GM19351 (cell line): ENCODE measurements around the gene SENP7.
"Not testable (repeated sequence)": the region's sequence is repeated elsewhere in the genome, so short reads cannot be mapped to it uniquely, and the experiment has no call there.

Experiments
- ATAC-seq: cut with Tn5 transposase; IDR thresholded peaks from one replicate; pipeline ENCODE4 v1.9.1; 2021; ENCODE audit warnings: mild to moderate bottlenecking, moderate library complexity; ENCODE audit not compliant: unreplicated experiment

The SENP7 gene

GRCh38 chr3:101333883-101334282 is 179.1 kb downstream of the SENP7 start:
- ATAC-seq, result no peak

GRCh38 chr3:101329016-101329673 is 183.9 kb downstream of the SENP7 start:
- ATAC-seq, result no peak

GRCh38 chr3:101325393-101326134 is 187.4 kb downstream of the SENP7 start:
- ATAC-seq, result no peak

DNA sequence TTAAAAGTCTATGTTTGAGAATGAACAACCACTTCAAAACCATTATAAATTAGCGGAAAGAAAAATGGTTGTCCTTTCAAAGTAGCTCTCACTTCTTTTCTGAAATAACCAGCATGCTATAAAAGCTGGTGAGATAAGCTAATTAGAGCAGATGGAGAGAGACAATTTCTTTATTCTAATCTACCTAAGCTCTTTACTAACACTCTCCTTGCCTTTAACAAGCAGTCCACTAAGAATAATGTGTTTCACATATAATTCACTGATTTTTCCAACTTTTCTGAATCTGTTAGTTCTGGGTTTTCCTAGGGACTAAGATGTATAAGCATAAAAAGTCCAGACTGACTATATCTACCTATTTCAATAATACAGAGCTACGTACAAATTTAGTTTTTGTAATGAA is 192.5 kb downstream of the SENP7 start, which contains the start of gene IMPG2:
Gene IMPG2 (minus strand): TSS at position 101 of the 400 bp plus-strand sequence. CDS start 203 bp downstream, outside the sequence.
- no peak for ATAC-seq

- no peak for ATAC-seq
Measured at GRCh38 chr3:101319531-101319930, 193.5 kb downstream of the SENP7 start.

DNA sequence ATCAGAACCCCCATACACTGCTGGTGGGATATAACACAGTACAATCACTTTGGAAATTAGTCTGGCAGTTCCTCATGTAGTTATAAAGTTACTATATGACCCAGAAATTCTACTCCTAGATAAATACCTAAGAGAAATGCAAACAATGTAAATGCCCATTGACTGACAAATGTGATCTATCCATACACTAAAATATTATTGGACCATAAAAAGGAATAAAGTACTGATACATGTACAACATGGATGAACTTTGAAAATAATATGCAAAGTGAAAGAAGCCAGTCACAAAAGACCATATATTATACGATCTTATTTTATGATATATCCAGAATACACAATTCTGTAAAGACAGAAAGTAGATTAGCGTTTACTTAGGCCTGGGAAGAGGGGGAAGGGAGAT is 200.5 kb downstream of the SENP7 start:
- no peak for ATAC-seq

DNA sequence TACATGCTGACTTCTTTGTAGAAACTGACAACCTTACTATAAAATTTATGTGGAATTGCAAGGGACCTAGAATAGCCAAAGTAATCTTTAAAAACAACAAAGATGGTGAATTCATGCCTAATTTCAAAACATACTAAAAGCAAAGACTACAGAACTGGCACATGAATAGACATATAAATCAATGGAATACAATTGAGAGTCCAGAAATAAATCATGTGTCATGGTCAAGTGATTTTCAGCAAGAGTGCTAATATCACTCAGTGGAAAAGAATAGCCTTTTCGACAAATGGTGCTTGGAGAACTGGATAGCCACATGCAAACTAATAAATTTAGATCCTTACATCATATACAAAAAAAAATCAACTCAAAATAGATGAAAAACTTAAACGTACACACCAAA is 201.3 kb downstream of the SENP7 start:
- no peak for ATAC-seq

DNA sequence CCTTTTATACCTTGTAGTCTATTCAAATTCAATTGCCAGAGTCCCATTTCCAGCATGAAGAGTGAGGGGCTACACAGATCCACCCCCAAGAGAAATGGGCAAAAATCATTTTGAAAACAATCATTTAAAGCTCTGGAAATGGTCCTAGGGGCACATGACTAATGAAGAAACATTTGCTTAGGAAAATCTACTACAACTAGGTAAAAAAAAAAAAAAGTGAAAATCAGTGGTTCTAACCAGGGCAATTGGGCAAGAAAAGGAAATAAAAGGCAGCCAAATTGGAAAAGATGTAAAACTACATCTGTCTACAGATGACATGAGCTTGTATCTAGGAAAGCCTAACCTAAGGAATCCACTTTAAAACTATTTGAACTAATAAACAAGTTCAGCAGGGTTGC is 202.0 kb downstream of the SENP7 start:
- ATAC-seq, result no peak

- not testable (repeated sequence) for ATAC-seq
Measured at GRCh38 chr3:101308147-101308772, 204.8 kb downstream of the SENP7 start.

DNA sequence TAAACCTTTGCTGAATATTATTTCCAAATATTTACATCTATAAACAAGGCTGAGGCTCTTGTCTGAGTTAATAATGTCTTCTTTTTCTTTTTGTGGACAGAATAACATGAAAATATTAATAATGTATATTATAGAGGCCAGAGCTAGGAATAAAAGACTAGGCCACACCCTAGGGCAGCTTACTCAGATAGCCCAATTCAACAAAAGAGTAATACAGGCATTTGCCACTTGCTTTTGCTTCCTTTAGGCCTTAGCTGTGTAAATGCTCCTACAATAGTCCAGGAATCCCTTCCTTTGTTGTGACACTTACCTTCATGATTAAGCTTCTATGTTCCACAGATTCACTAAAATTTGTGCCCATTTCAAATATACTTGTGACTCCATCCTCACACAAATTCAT is 209.2 kb downstream of the SENP7 start:
- ATAC-seq, result no peak

DNA sequence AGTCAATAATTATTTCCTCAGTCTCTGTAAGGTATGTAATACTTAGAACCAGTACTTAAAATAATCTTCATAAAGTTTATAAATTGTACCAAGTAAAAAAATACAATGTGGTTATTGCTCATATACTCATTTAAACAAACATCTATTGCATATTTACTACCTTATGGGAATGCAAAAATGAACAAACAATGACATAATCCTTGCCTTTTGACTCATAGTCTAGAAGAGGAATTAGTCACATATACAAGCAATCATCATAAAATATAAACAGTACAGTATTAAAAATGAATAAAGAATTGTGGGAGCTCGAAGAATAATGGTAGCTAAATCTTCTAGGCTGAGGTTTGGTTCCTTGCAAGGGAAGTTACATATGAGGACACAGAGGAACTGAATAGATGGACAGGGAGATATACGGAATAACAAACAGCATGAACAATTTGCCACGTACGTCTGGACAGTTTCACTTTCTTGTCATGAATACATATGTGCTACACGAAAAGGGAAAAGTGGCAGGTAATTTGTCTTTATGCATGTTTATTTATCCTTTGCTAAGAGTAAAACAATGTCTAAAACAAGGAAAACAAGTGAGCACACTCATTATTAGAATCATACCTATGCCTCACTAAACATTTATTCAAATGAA is 209.8 kb downstream of the SENP7 start:
- ATAC-seq, result no peak

DNA sequence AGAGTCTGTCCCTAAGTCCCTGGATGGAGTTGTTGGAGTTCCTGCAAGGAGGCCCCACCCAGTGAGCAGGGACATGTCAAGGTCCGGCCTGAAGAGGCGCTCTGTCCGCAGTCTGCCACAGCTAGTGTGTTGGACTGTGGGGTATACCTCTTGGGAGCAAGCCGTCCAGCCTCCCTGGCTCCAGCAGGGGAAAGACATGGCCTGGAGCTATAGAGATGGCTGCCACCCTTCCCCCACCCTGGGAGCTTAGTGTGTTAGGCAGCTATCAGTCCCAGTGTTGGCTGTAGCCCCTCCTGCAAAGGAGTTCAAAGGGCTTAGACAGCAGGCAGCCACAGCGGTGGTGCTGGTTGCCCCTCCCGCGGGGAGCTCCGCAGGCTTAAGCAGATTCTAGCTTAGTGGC is 212.9 kb downstream of the SENP7 start:
- ATAC-seq, result no peak

DNA sequence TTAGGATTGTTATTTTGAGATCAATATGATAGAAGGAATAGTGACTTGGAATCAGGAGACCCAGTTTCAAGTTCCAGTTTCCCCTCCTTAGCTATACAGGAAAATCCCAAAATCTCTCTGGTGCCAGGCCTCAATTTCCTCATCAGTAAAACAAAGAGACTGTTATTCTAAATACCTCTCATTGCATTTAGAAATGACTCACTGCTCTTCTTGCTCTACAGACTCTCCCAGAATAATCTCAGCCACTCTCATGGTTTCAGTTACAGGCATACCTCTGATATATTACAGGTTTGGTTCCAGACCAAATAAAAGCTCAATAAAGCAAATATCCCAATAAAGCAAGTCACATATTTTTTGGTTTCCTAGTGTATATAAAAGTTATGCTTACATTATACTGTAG is 221.0 kb downstream of the SENP7 start:
- no peak for ATAC-seq

DNA sequence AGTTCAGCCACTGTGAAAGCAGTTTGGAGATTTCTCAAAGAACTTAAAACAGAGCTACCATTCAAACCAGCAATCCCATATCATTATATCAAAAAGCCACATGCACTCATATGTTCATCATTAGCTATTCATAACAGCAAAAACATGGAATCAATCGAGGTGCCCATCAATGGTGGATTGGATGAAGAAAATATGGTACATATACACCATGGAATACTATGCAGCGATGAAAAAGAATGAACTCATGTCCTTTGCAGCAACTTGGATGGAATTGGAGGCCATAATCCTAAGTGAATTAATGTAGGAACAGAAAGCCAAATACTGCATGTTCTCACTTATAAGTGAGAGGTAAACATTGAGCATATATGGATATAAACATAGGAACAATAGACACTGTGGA is 224.7 kb downstream of the SENP7 start:
- ATAC-seq, result no peak

DNA sequence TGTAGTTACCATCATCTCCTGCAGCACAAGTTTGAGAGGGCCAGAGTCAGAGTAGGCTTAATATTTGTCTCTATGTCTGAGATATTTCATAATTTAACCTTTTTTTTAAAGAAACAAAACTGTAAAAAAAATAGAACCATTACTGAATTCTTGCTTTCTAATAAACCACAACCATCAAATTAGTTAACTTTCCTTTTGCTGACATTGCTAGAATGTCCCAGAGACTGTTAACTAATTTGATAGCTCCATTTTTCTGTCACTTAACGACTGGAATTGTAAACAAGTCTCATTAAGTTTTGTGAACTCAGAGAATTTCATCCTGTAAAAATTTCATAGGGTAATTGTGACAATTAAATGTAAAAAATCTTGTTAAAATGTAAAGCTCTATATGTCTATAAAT is 228.3 kb downstream of the SENP7 start:
- ATAC-seq, result no peak

- no peak for ATAC-seq
Measured at GRCh38 chr3:101281521-101282030, 231.4 kb downstream of the SENP7 start.

DNA sequence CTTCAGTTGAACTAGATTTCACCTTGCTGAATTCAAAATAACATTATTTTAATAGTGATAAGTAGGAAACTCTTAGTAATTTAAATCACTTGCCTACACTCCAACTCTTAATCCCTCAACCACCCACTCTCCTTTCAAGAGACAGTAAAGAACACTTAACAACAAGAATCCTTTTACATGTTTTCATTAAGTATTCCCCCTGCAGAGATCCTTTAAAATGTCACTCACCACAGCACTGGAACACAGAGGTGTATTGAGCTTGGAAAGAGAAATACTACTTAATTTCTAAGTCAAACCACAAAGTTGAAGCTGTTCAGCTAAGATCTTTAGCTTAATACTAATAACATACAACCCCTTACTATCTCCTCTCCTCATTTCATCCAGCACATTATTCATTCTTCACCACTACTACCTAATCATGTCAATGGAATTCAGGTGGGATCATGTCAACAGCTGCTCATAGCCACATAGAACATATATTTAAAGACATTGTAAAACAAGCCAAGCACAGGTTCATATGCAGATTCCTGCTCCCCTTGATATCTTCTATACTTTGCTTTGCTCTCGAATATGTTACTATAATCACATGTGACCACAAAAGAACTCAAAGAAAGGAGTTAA is 233.1 kb downstream of the SENP7 start:
- ATAC-seq, result no peak

- no peak for ATAC-seq
Measured at GRCh38 chr3:101279162-101279561, 233.8 kb downstream of the SENP7 start.

- ATAC-seq, result no peak
Measured at GRCh38 chr3:101278727-101279126, 234.3 kb downstream of the SENP7 start.
